NK-92 (cell line): ENCODE results near the gene CXCL13.
"Not testable (repeated sequence)": the region's sequence is repeated elsewhere in the genome, so short reads cannot be mapped to it uniquely, and the experiment has no call there.

Experiments
- DNase-seq: peaks from one replicate; lab custom pipeline; 2025; ENCODE audit not compliant: unreplicated experiment; lab: John Stamatoyannopoulos, UW

The CXCL13 gene, protein sequence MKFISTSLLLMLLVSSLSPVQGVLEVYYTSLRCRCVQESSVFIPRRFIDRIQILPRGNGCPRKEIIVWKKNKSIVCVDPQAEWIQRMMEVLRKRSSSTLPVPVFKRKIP

DNA sequence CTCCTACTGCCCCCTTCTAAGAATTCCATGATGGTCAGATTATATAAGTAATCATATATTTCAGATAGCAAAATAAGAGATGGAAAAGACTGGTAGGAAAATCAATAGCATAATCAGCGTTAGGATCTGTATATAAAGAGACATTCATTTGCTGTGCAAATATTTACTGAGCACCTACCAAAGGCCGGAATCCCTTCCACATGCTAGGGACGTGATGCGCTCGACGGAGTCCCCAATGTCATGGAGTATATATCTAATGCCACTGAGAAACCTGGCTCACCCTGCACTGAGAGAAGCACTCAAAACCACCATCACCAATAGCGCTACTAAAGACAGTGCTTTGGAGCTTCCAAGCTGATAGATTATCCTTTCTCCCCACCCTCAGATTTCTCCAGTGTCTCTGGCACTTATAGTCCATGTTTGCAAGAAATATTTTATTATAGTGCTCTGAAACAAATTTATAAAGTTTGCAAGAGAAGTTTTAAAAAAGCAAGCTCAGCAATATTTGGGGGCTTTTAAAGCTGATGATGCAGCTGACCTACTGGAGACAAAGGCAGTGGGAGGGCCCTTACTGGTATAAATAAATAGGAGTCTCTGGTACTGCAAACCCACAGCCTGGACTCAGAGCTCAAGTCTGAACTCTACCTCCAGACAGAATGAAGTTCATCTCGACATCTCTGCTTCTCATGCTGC is at the start of gene CXCL13:
TSS of gene CXCL13 (plus strand) at position 611 of the 693 bp plus-strand sequence. CDS start at position 657, 46 bp downstream.
- no peak for DNase-seq

DNA sequence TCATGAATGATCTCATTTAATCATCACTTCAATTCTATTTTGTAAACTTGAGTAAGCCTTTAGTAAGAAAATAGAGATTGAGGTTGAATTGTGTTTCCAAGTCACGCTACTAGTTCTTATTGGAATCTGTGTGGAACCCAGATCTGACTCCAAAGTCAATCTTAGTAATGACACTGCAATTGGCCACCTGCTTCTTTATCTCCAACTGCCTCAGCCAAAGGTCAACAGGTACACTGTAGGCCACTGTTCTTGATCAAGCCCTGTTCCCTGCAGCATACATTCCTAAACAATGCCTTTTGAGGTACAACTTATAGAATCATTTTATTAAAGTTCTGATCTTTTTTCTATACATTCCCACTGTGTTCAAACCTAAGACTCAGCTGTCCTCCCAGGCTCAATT is 45.5 kb upstream of the CXCL13 start:
- DNase-seq, result no peak

DNA sequence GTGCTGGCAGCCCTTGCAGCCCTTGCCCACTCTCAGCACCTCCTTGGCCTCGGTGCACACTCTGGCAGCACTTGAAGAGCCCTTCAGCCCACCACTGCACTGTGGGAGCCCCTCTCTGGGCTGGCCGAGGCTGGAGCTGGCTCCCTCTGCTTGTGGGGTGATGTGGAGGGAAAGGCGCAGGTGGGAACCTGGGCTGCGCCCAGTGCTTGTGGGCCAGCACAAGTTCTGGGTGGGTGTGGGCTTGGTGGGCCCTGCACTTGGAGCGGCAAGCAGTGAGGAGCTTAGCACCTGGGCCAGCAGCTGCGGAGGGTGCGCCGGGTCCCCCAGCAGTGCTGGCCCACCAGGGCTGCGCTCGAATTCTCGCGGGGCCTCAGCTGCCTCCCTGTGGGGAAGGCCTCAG is 43.9 kb upstream of the CXCL13 start:
- DNase-seq, result not testable (repeated sequence)

DNA sequence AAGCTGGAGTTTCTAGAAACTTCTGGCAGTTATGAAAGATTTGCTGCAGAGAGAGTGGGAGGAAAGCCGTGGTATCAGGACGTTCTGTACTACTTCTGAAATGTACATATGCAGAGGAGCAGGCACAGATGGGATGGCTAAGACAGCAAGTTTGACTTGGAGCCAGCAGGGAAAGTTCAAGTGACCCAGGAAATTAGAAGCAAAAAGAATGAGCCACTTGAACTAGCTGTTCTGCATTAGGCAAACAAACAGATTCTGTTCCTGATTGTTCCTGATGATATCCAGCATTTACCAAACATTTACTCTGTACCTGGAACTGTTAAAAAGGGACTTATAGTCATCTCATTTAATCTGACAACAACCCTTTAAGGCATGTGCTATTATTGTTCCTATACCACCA is 41.4 kb upstream of the CXCL13 start:
- DNase-seq, result no peak

DNA sequence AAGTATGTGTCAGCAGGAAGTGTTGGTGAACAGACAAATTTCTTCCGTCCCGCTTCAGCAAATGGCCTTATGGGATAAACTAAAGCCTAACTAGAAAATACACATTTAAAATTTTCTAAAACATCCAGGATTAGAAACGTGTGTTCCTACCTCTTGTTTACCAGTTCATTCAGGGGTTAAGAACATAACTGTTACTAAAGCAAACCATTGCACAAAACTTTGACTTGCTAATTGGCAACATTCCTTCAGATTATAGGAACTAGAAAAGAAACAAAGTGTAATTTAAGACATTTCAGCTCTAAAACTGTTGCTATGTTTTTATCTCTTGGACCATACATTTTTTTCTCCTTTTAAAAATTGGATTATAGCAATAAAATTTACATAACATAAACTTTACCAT is 39.5 kb upstream of the CXCL13 start:
- DNase-seq, result no peak

DNA sequence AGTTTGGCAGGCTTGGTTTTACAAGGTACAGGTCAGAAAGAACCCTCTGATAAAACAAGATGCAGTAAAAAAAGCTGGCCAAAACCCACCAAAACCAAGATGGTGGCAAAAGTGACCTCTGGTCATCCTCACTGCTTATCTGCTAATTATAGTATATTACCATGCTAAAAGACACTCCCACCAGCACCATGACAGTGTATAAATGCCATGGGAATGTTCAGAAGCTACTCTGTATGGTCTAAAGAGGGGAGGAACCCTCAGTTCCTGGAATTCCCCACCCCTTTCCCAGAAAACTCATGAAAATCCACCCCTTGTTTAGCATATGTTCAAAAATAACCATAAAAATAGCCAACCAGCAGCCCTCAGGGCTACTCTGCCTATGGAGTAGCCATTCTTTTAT is 38.1 kb upstream of the CXCL13 start:
- DNase-seq, result no peak

DNA sequence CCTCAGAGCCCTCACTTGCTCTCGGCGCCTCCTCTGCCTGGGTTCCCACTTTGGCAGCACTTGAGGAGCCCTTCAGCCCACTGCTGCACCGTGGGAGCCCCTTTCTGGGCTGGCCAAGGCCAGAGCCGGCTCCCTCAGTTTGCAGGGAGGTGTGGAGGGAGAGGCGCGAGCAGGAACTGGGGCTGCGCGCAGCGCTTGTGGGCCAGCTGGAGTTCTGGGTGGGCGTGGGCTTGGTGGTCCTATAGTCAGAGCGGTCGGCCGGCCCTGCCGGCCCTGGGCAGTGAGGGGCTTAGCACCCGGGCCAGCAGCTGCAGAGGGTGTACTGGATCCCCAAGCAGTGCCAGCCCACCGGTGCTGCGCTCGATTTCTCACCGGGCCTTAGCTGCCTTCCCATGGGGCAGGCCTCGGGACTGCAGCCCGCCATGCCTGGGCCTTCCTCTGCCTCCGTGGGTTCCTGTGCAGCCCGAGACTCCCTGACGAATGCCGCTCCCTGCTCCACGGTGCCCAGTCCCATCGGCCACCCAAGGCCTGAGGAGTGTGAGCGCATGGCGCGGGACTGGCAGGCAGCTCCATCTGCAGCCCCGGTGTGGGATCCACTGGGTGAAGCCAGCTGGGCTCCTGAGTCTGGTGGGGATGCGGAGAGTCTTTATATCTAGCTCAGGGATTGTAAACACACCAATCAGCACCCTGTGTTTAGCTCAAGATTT is 35.0 kb upstream of the CXCL13 start:
- DNase-seq, result not testable (repeated sequence)

DNA sequence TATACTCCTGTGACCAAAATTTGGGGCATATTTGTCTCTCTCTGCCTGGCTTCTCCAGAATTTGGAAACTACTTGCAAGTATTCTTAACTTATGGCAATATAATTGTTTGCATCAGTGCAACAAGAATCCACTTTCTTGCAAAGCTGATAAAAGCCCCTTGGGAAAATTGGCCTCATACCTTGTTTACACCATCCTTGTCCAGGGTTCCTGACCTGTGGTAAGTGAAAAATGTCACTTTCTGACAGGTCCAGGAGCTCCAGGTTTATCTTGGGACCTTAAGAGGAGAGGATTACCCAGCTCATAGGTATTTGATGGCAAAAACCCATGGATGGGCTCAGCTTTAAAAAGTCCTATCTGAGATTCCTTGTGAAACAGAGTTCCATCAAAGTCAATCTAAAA is 29.3 kb upstream of the CXCL13 start:
- DNase-seq, result no peak

DNA sequence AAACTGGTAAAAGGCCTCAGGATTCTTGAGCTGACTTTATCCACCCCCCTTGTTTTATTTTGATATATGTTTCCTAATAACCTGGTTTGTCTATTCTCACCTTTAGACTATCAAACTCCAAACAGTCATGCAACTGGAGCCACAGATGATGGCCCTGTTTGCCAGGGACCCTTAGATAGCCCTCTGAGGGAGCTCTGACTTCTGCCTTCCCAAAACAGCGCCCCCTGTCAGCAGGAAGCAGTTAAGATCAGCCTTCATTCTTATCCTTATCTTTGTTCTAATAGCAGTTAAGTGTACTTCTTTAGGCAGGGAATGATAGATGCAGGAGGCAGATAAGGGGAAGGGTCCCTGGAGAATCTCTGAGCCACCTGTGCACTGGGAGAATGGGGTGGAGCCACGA is 27.5 kb upstream of the CXCL13 start:
- no peak for DNase-seq

DNA sequence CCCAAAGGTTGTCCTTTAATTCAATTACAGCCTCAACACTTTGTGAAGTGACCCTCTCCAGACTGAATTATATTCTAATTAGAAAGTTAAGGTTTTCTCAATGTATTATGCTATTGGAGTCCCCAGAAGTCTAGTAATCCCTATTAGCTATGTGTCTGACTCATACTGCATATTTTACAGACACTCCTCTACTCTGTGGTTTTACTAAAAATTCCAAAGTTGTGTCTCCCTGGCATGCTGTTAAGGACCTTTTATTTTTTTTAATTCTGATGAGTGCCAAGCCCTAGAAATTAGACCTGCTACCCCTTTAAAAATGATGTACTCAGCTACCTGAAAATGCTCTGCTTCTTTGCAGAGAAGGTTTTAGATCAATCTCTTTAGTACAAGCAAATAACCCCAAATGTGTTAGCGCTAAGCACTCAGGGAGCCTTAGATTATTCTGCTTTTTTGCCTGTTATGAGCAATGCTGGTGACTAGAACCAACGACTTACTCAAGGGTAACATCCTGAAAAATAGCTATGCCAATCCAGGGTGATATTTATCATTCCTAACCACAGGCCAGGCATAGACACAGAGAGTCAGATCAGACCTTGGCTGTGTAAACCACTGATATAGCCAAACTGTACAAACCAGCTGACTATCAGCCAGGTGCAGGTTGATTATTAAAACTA is 26.1 kb upstream of the CXCL13 start:
- no peak for DNase-seq

DNA sequence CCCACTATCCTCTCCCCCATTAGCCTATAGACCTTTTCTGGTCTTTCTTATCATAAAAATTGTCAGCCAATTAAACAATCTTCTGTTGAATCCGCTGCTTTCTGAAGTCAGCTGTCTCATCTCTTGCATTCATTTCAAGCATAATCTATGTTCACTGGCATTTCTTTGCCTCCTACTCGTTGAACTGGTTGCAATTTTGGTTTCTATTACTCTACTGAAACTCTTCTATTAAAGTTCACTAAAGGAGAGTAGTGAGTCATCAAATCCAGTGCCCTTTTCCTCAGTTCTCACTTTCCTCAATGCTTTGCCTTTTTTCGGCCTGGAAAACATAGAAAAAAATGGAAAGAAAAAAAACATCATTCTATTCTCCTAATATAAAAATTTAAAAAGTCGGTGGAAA is 23.9 kb upstream of the CXCL13 start:
- no peak for DNase-seq

DNA sequence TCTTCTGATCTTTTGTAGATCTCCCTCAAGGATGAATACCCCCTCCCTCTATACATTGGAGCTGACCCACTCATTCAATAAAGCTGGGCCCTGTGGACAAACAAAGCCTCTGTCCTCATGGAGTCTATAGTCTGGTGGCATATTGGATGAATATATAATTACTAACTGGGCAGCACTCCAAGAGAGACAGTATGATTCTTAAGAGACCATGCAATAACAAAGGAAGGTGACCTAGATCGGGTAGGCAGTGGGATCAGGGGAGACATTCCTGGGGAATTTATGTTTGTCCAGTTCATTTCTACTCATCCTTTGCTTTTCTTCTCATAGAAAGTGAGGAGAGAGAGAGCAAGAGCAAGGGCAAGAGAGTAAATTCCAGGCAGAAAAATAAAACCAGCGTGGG is 23.5 kb upstream of the CXCL13 start:
- DNase-seq, result no peak

DNA sequence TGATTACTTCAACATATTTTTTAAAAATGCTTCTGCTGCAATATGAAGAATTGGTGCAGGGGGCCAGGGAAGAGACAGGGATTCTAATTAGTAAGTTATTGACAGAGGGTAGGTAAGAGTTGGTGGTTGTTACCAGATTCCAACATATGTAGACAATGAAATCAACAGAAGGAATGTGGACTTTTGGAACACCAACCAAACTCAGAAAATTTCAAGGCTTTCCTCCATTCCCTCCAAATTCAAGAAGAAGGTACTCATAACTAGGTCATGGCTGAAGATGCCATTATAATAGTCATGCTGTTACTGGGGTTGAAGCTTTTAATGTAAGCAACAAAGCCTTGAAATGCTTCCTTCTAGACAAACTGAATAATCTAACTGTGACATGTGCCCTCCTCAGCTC is 22.9 kb upstream of the CXCL13 start:
- no peak for DNase-seq

DNA sequence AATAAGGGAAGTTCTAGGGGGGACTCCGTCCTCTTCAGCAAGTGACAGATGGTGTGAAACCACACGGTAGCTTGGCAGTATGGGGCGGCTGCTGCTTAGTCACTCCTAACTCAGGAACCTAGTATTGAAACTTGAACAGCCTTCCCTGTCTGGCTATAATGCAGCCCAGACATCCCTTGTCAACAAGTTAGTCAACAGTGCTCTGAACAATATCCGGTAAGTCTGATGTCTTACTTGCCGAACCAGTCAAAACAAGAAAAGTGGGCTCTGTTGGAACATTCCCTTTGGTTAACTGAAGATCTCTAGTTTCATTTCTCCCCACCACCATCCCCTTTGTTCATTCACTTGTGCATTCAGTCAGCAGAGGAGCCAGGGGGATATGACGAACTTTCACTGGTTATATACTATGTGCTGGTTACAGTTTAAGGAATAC is 18.7 kb upstream of the CXCL13 start:
- no peak for DNase-seq

DNA sequence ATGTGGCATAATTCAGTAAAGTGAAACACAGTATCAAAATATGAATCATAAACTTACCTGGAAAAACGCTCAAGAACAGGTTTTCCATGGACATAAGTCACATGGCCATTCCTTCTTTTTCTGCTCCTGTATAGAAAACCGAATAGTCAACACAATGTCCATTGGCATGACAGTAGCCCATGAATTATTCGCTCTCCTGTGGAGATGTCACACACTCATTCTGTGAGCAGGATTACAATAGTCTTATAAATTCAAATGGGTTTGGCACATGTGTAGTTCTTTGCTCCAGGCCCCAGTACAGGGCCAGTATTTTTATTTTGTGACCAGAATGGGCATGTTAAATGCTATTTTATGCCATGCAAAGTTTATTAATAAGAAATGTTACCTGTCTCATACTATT is 15.1 kb upstream of the CXCL13 start:
- DNase-seq, result no peak

DNA sequence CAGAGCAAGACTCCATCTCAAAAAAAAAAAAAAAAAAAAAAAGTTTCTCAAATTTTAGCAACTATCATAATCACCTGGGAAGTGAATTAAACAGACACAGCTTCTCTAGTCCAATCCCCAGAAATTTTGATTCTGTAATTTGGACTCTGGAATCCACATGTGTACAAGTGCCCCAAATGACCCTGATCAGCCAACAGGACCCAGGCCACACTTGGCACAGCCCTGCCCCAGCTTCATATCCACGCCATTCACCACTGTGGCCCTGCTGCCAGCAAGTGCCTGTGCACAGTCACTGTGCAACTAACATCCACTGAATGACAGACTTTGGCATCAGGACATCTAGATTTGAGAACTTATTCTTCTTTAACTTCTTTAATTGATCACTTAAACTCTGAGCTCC is 14.1 kb upstream of the CXCL13 start:
- no peak for DNase-seq

DNA sequence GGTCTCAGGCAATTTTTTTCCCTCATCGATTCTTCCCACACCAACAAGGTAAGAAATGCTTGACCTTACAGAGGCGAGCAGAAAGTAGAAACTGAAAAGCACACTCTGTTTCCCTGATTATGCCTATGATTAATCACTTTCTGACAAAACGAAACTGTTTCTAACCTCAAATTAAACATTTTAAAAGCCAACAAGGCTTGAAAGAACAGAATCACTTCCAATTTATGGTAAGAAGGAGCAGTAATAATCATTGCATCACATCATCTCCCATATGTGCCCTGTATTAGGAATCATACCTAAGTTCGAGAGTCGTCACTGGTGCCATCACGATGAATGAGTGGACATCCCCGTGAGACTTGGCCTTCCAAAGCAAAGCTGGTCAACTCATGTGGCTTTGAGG is 12.5 kb upstream of the CXCL13 start:
- no peak for DNase-seq

DNA sequence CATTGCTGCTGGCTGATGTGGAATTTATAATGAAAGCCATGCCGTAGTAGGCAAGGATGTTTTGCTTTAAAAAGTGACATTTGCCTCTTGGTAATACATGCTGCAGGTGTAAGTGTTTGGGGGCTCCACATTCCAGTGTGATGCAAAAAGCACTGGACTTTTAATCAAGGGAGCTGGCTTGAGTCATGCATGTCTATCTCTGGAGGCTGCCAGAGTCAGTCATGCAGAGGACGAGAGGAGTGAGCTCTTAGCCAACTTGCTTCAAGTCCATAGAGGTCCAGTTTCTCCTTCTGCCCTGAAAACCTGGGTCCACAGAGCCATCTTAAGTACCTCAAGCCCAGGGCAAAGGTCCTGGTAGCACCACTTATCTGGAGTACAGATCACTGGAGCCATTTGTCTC is 11.6 kb upstream of the CXCL13 start:
- no peak for DNase-seq

DNA sequence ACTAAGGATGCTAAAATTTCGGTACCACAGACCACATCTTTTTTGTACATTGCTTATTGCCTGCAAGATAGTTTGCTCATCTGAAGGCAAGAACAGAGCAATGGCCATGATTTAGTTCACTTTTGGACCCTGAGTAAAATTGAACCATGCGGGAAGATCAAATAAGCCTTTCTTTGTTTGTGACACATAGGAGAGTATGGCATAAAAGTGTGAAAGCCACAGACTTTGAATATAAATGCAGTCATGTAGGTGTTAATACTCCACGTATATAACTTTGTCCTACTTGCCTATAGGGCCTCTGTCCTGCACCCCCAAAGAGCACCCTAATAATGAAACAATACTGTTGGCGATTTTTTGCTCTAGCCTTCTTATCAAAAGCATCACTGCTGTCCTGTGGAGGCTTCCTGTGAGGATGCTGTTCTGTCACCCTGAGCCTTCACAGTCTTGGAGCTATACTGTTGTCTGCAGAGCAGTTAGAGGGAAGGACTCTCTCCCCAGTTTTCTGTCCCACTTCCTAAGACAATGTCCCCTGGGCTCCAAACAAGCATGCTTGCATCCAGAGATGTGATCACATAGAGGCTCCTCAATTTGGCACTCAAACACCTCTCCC is 10.2 kb upstream of the CXCL13 start:
- no peak for DNase-seq

DNA sequence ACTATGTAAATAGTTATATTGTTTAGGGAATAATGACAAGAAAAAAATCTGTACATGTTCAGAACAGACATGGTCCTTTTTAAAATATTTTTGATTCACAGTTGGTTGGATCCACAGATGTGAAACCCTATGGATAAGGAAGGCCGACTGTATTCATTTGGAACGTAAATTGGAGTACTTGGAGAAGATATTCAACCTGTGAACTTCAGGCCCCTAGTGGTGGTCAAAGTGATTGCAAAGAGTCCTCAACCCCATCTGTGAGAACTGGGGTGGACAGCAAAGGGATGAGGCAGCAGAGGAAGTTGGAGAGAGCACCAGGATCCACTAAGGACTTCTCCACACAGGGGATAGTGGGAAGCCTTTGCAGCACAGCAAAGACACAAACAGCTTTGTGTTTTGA is 6.2 kb upstream of the CXCL13 start:
- DNase-seq, result no peak
